HUES6 (cell line): ENCODE measurements around the gene ACAT1.
A peak's percentile ranks its signal among the peaks of the same experiment; 100 is the strongest.
"Not testable (repeated sequence)": the region's sequence is repeated elsewhere in the genome, so short reads cannot be mapped to it uniquely, and the experiment has no call there.

Source experiments
- H3K27ac ChIP-seq: 2 replicates; pipeline ENCODE4 v1.7.0; 2013; ENCODE audit warnings: low read depth, mild to moderate bottlenecking, low read length, inconsistent platforms
- H3K27me3 ChIP-seq: 2 replicates; pipeline ENCODE4 v1.6.1; 2013; ENCODE audit warnings: low read length; ENCODE audit not compliant: control insufficient read depth, insufficient read depth
- H3K36me3 ChIP-seq: 2 replicates; pipeline ENCODE4 v1.6.1; 2013; ENCODE audit warnings: low read length; ENCODE audit not compliant: control insufficient read depth, insufficient read depth
- H3K4me1 ChIP-seq: 2 replicates; pipeline ENCODE4 v1.6.1; 2013; ENCODE audit warnings: low read length; ENCODE audit not compliant: control insufficient read depth, insufficient read depth
- H3K4me3 ChIP-seq: 2 replicates; pipeline ENCODE4 v1.5.1; 2013; ENCODE audit warnings: low read depth, low read length
- H3K9ac ChIP-seq: one replicate; pipeline ENCODE4 v1.6.1; 2013; ENCODE audit warnings: mild to moderate bottlenecking, low read length
- H3K9me3 ChIP-seq: 2 replicates; pipeline ENCODE4 v1.6.1; 2013; ENCODE audit warnings: low read depth, low read length; ENCODE audit not compliant: control insufficient read depth, insufficient read depth

The ACAT1 gene

GRCh38 chr11:108117746-108118371, 3.5 kb upstream of the ACAT1 start:
- H3K9ac ChIP-seq = no peak overlapping the region
- H3K4me1 ChIP-seq = peaks cover 6% of the 10 kb centered on the region
- no peaks in the 10 kb centered on the region for H3K9me3 ChIP-seq
- H3K36me3 ChIP-seq = no peaks in the 10 kb centered on the region
- H3K4me3 ChIP-seq = no peak overlapping the region
- no peak overlapping the region for H3K27ac ChIP-seq
- H3K27me3 ChIP-seq = peaks cover 8% of the 10 kb centered on the region

GRCh38 chr11:108120936-108121273, 462 bp upstream of the ACAT1 start:
- H3K9ac ChIP-seq, H3K27ac ChIP-seq, H3K27me3 ChIP-seq, H3K4me1 ChIP-seq, H3K36me3 ChIP-seq, H3K9me3 ChIP-seq: not testable (repeated sequence)
- peak overlapping the region; percentile 76 for H3K4me3 ChIP-seq

GRCh38 chr11:108122166-108122628, 830 bp downstream of the ACAT1 start:
- Histone ChIP-seq H3K4me3 (peak overlapping the region; percentile 76), H3K27me3 (peaks cover 8% of the 10 kb centered on the region), H3K9ac (no peak overlapping the region), H3K27ac (no peak overlapping the region), H3K36me3 (no peaks in the 10 kb centered on the region), H3K9me3 (no peaks in the 10 kb centered on the region), H3K4me1 (peaks cover 6% of the 10 kb centered on the region; the same call in 1 of the 2 replicates)

GRCh38 chr11:108125096-108125495, 3.7 kb downstream of the ACAT1 start:
- Histone ChIP-seq H3K4me1 (peaks cover 6% of the 10 kb centered on the region; the same call in 1 of the 2 replicates), H3K9ac (no peak overlapping the region), H3K9me3 (no peaks in the 10 kb centered on the region), H3K27ac (no peak overlapping the region), H3K36me3 (no peaks in the 10 kb centered on the region), H3K27me3 (peaks cover 8% of the 10 kb centered on the region), H3K4me3 (no peak overlapping the region)

- Histone ChIP-seq H3K9ac (no peak overlapping the region), H3K4me1 (no peaks in the 10 kb centered on the region), H3K9me3 (no peaks in the 10 kb centered on the region), H3K36me3 (peaks cover 5% of the 10 kb centered on the region; the same call in 1 of the 2 replicates), H3K27ac (no peak overlapping the region), H3K27me3 (no peaks in the 10 kb centered on the region), H3K4me3 (no peak overlapping the region)
Observed at GRCh38 chr11:108128772-108129171, 7.4 kb downstream of the ACAT1 start.

GRCh38 chr11:108131993-108132392, 10.6 kb downstream of the ACAT1 start:
- Histone ChIP-seq H3K36me3 (peaks cover 10% of the 10 kb centered on the region), H3K4me1 (no peaks in the 10 kb centered on the region), H3K9ac (no peak overlapping the region), H3K4me3 (no peak overlapping the region), H3K27ac (no peak overlapping the region), H3K9me3 (no peaks in the 10 kb centered on the region), H3K27me3 (no peaks in the 10 kb centered on the region)

GRCh38 chr11:108132993-108133538, 11.7 kb downstream of the ACAT1 start:
- H3K27me3 ChIP-seq, H3K4me1 ChIP-seq, H3K9ac ChIP-seq, H3K27ac ChIP-seq, H3K4me3 ChIP-seq, H3K9me3 ChIP-seq: not testable (repeated sequence)
- H3K36me3 ChIP-seq = peaks cover 15% of the 10 kb centered on the region

- peaks cover 27% of the 10 kb centered on the region for H3K36me3 ChIP-seq
Observed at GRCh38 chr11:108135845-108136544, 14.6 kb downstream of the ACAT1 start.

GRCh38 chr11:108137212-108137611, 15.8 kb downstream of the ACAT1 start:
- H3K4me1 ChIP-seq = no peaks in the 10 kb centered on the region
- no peaks in the 10 kb centered on the region for H3K27me3 ChIP-seq
- H3K4me3 ChIP-seq = no peak overlapping the region
- H3K27ac ChIP-seq = no peak overlapping the region
- no peaks in the 10 kb centered on the region for H3K9me3 ChIP-seq
- H3K9ac ChIP-seq = no peak overlapping the region
- peaks cover 27% of the 10 kb centered on the region for H3K36me3 ChIP-seq

More at GRCh38 chr11:108135845-108136544, 14.6 kb downstream of the ACAT1 start:
- Histone ChIP-seq H3K9me3 (no peaks in the 10 kb centered on the region), H3K27me3 (no peaks in the 10 kb centered on the region), H3K4me1 (no peaks in the 10 kb centered on the region), H3K9ac (no peak overlapping the region), H3K27ac (no peak overlapping the region), H3K4me3 (no peak overlapping the region)

GRCh38 chr11:108142304-108142703, 20.9 kb downstream of the ACAT1 start:
- no peak overlapping the region for H3K9ac ChIP-seq
- no peaks in the 10 kb centered on the region for H3K9me3 ChIP-seq
- H3K36me3 ChIP-seq = peaks cover 63% of the 10 kb centered on the region

GRCh38 chr11:108144615-108145014, 23.2 kb downstream of the ACAT1 start:
- H3K36me3 ChIP-seq = peaks cover 79% of the 10 kb centered on the region
- H3K4me1 ChIP-seq = no peaks in the 10 kb centered on the region
- no peaks in the 10 kb centered on the region for H3K9me3 ChIP-seq
- no peak overlapping the region for H3K4me3 ChIP-seq
- no peaks in the 10 kb centered on the region for H3K27me3 ChIP-seq
- H3K27ac ChIP-seq = no peak overlapping the region
- H3K9ac ChIP-seq = no peak overlapping the region

More at GRCh38 chr11:108142304-108142703, 20.9 kb downstream of the ACAT1 start:
- no peaks in the 10 kb centered on the region for H3K4me1 ChIP-seq
- no peak overlapping the region for H3K4me3 ChIP-seq
- no peaks in the 10 kb centered on the region for H3K27me3 ChIP-seq
- H3K27ac ChIP-seq = no peak overlapping the region
